HepG2 (cell line): ENCODE data around the gene ZFP92.

Experiments used
- RFXANK ChIP-seq: IDR thresholded peaks from 2 replicates; pipeline ENCODE4 v1.6.1; 2016
- ZNF737 ChIP-seq: sonication (generic); formaldehyde crosslinking; IDR thresholded peaks from 2 replicates; pipeline ENCODE4 v1.5.0; 2020; ENCODE audit warnings: missing genetic modification reagents, mild to moderate bottlenecking, borderline replicate concordance

DNA sequence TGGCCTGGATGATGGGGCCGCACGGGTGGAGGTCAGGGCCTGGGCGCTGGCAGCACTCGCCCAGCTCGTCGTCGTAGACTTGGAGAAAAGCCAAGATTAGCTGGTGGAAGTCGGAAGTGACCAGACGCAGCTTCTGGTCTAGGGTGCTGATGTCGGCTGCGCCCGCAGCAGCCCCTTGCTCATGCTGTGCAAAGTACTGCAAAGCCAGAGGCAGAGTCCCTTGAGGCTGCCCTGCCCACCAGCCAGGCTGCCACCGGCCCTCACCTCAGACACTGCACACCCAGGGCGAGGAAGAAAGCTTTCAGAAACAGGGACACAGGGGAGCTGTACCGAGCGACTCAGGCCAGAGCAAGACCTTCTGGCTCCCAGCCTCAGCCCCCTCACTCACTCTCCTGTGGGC lies 44.3 kb downstream of the ZFP92 start:
- TF ChIP-seq RFXANK (CRISPR knock-in tag) (no peak), ZNF737 (no peak)
